Left kidney (tissue), 2 donors: ENCODE results near the gene DDX25. TPM values are rescaled to one million over a fixed set of nuclear protein-coding genes. Genes with fewer than 3 reads are reported as not detected.
"Not testable (repeated sequence)": the region's sequence is repeated elsewhere in the genome, so short reads cannot be mapped to it uniquely, and the experiment has no call there.

Source experiments
- DNase-seq: peaks from one replicate; pipeline ENCODE4 v3.0.0-alpha.2; 2013
- polyA plus RNA-seq: library from polyadenylated mRNA; unstranded; fragments of 120-200 nt; gene quantifications from one replicate; pipeline ENCODE4 v1.2.1, GENCODE V29; 2013; ENCODE audit not compliant: insufficient read length

The DDX25 gene
- polyA plus RNA-seq, 1 donor, result 8.5 TPM

DNA sequence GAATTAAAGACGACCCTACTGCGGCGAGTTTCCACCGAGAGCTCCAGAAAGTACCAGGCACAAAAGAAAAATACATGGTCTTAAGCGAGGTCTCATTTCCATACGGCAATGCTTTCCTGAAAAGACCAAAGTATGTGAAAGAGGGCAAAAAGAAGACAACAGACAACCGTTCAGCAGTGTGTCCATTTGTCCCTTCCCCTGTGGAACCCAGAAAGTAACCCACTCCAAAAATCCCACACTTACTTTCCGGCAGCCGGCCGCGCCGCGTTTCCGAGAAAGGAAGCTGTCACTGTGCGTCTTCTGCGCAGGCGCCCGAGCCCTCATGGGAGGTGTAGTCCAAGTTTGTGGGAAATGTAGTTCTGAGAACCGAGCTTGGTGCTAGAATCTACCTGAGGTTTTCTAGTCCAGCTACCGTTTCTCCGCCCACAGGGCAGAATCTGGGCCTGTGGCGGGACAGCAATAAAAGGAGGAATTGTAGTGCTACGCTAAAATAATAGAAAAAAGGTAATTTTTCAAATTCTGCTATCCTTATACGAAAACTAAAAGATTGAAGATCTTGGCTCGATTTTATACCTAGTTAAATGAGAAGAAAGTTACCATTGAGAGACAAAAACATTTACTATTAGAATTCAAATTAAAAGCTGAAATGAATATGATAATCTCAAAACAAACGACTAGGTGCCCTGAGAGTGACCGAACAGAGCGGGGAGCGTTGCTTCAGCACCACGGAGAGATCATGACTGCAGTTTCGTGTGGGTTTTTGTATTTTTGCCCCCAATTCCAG, 1.2 kb upstream of the DDX25 start, which contains the start of gene PUS3:
TSS of gene PUS3 (minus strand) at position 280 of the 784 bp plus-strand sequence. CDS start 6,922 bp downstream, outside the sequence.
- peak; percentile 88 for DNase-seq

DNA sequence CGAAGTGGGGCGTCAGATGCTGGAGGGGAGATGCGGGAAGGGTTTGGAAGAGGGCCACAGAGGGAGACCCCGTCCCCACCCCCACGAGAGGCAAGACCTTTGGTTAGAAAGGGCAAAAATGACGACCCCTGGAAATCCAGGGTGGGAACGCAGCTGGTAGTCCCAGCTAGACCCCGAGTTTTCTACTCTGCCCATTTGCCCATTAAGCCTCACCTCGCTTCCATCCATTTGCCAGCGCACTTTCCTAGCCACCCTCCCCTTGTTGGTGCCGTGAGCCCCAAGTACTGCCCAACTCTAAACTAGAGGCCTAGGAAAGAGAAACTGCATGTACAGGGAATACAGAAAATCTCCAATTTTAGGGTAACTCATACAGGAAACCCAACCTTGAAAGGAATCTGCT, 370 bp downstream of the DDX25 start:
- DNase-seq, result no peak

DNA sequence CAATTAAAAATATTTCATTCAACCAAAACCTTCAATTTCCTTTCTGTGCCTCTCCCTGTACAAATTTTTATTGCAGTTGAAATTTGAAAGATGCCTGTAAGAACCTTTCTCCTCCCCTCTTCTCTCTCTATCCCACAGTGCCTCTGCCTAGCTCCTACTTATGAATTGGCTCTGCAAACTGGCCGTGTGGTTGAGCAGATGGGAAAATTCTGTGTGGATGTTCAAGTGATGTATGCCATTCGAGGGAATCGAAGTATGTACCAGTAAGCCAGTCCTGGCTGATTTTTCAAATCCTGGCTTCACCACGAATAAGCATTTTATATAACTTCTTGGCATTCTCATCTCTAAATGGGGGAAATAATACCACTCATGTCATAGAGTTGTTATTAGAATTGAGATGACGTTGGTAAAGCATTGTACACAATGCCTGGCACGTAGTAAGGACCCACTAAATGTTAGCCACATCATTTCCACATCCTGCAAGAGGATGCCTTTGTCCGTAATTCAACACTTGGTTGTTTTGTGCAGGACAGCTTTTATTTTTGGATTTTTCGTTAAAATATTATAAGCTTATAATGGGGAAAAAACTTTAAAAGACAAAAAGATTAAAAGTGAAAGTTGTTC, 6.0 kb downstream of the DDX25 start:
- no peak for DNase-seq

DNA sequence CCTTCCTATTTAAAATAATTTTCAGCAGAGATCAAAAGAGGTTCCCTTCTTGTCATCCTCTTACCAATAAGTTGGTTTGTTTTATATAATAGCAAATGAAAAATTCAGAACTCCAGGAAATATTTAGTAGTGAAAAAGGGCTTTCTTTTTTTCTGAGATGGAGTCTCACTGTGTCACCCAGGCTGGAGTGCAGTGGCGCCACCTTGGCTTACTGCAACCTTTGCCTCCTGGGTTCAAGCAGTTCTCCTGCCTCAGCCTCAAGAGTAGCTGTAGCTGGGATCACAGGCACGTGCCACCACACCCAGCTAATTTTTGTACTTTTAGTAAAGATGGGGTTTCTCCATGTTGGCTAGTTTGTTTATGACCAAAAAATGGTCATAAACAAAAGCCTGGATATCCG, 10.3 kb downstream of the DDX25 start:
- not testable (repeated sequence) for DNase-seq

DNA sequence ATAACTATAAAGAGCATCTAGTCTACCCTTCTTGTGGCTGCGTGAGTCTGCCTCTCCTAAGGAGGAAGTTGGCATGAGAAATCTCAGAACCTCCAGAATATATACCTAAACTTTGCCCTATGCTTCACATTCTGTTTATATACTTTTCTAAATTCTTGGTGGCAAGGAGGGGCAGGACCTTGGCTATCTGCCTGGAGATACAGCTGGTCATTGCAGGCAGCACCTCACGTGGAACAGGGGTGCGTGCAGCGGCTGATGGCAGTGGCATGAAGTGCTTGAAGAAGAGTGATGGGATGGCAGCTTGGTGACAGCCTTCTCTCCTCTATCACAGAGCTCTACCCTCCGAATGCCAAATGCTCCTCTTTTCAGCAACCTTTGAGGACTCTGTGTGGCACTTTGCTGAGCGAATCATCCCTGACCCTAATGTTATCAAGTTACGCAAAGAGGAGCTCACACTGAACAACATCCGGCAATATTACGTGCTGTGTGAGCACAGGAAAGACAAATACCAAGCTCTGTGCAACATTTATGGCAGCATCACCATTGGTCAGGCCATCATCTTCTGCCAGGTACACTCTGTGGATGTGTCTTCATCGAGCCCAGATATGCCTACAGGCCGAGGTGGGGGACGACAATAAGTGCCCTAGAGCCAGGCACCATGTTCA, 12.5 kb downstream of the DDX25 start:
- DNase-seq, result no peak

DNA sequence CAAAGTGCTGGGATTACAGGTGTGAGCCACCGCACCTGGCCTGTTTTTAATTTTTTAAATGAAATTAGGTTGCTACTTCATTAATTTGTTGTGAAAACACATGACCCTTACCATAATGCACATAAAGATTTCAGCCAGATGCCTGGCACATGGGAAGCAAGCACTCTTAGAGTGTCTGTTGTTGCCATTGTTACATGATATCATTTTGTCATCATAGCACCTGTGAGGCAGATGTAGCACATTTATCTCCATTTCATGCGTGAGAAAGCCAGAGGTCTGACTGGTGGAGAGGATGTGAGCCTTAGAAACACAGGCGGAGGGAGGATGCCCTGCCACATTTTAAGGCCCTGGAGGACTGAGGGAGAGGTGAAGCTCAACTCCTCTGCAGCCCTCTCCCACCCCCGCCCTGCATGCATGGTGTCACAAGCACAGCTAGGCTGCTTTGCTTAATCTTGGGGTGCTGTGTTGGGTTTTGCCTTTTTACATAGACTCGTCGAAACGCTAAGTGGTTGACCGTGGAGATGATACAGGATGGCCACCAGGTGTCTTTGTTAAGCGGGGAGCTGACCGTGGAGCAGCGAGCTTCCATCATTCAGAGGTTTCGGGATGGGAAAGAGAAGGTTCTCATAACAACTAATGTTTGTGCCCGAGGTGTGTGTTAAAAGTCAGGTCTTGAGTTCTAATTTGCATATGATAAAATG, 14.0 kb downstream of the DDX25 start:
- DNase-seq, result no peak

DNA sequence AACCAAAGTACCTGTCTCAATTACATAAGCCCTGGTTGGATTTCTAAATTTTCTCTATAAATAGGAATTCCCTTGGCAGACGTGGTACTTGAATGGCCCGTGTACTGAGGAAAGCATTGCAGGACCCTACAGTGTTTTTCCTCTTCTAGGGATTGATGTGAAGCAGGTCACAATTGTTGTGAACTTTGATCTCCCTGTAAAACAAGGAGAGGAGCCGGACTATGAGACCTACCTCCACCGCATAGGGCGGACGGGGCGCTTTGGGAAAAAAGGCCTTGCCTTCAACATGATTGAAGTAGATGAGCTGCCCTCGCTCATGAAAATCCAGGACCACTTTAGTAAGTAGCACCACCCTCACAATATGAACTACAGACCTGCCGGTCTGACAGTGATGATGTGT, 16.7 kb downstream of the DDX25 start:
- DNase-seq, result no peak

DNA sequence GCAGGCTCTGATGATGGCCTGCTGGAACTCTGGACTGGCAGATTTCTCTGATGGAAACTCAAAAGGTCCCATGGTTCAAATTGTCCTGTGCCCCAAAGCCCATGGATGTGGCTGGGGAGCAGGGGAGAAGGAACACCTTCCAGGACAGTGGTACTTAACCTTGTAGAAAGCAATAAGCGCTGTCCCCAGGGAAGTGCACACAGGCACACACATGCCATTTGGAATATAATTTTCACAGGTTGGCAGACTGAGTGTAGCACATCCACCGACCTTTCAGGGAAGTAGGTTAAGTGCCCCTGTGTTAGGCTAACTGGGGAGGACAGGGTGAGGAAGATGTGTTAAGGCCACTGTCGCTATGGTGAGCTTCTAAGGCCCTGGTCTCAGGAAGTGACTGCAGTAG, 17.8 kb downstream of the DDX25 start:
- no peak for DNase-seq

DNA sequence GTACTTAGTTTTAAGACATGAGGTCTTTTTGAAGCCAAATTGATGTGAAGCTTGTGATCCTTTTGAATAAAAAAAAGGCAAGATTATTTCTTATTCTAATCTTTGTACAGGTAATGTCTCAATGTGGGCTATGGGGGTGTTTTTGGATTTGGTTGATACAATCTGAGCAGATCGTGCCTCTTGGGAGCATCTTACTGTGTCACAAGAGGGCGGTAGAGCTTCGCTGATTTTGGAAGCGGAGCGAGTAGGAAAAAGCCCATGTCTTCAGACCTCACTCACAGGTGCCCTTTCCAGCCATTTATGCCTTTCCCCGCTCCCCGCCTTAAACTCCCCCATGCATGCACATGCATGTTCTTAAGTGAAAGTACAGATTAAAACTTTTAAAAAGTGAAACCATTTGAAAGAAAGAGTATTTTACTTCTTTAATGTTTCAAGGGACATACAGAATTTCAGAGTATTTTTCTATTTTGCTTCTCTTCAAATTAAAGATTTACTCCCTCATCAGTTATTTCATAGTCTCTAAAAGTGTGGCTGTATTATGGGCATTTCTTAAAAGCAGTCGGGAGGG, 18.8 kb downstream of the DDX25 start:
- peak; percentile 82 for DNase-seq

DNA sequence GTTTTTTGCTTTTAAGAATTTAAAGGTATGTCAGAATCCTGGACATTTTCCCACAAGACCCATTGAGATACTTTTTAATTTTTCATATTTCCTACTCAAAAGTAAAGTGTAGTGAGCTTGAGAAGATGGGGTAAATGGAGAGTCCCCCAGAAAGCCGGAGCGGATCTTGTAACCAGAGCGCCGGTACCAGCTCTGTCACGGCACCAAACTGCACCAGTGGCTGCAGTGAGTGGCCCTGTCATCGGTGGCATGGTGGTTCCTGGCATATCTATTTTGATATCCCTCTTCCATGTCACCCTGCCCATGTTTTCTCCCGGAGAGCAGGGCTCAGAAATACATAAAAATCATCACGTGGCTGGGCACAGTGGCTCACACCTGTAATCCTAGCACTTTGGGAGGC, 19.3 kb downstream of the DDX25 start:
- DNase-seq, result no peak

DNA sequence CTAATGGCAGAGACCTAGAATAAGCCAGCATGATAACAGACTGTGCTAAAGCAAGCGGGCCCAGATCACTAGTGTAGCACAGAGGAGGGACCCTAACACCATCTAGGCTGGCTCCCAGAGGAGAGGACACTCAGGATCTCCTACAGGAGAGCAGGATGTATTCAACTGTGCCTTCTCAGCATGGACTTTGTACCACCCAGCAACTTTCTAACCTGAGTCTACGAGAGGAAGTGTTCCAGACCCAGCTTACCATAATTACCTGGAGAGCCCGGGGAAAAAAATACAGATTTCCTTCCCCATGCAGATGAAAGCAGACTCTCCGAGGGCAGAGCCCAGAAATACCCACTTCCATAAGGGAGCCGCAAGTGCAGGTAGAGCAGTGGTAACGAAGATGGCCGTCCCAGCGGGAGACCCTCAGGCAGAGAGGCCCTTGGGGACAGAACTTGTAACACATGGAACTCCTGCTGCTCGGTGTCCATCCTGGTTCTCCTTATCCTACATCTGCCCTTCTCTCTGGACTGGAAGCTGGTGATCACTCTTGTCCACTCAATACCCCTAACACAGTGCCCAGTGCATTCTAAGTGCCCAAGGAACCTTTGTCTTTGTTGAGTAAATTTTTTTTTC, 20.2 kb downstream of the DDX25 start:
- no peak for DNase-seq

DNA sequence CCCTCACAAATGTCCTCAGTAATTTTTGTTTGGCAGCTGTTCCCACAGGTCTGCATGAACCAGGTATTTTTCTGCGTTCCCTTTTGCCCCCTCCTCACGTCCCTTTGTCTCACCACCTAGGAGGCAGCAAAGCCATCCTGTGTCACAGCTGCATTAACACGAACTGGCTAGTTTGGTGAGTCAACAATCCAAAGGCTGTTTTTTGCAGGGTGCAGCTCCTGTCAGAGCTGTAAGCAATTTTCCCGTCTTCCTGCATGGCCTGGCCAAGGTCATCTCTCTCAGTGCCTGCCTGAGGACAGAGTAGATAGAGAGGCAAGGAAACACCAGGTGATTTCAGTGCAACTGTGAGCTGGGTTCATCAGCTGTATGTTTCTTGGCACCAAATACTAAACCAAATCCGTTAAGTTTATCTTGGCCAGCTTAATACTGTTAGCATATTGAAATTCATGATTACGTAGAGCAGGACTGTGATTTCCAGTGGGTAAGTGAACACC, 21.0 kb downstream of the DDX25 start:
- DNase-seq, result no peak

DNA sequence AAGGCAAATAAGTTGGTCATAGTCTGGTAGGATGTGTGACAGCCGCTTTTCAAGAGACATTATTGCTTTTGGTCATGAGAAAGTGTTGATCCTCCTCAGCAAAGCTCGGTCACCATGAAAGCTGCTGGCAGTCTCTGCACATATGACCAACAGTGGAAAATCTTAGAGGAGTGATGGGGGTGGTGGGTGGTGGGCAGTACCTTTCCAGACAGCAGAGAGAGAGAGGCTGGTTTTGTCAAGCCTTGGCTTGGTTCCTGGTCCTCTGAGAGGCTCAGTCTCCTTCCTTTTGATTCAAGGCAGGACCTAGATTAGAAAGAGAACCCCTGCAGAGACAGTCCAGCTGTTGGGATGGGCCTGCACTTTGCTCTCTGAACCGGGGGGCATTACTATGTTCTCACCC, 21.5 kb downstream of the DDX25 start:
- DNase-seq, result no peak

DNA sequence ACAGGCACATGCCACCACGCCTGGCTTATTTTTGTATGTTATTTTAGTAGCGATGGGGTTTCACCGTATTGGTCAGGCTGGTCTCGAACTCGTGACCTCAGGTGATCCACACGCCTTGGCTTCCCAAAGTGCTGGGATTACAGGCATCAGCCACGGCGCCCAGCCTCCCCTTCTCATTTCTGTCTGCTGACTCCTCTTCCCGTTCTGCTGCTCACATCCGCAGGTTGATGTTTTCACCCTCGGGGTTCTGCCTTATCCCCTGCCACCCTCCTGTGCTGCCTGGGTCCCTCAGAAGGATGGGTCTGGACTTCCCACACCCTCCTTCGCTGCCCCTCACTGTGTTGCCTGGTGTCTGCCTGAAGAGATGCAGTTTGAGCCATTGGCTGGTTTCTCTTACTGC, 22.4 kb downstream of the DDX25 start:
- DNase-seq, result no peak

DNA sequence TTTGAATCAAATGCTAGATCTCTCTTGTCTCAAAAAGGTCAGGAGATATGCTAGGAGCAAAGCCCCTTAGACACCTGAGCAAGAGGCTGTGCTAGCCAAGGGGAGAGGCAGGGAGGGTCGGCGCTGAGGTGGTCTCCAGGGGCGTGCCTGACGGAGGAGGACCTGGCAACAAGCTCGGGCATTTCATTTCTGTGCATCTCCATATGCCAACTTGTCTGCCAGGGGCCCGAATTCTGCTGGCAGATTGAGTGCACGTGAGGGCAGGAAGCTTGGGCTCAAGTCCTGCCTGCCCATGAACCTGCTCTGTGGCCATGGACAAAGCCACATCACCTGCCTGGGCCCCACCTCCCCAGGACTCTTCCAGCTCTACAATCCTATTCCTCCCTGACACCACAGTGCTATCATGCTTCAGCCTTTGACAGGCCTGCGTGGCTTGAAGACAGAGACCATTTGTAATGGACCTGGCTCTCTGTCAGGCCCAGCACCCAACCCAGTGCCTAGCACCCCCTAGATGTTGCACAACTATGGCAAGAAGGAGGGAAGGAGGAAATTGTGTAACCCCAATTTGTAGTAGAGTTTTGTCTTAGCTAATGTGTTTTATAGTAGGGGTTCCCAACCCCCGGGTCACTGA, 25.3 kb downstream of the DDX25 start:
- DNase-seq, result no peak

DNA sequence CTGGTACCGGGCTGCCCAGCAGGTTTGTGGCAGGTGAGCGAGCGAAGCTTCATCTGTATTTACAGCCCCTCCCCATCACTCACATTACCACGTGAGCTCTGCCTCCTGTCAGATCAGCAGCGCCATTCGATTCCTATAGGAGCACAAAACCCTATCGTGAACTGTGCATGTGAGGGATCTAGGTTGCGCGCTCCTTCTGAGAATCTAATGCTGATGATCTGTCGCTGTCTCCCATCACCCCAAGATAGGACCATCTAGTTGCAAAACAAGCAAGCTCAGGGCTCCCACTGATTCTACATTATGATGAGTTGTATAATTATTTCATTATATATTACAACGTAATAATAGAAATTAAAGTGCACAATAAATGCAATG, 25.8 kb downstream of the DDX25 start:
- DNase-seq, result no peak

DNA sequence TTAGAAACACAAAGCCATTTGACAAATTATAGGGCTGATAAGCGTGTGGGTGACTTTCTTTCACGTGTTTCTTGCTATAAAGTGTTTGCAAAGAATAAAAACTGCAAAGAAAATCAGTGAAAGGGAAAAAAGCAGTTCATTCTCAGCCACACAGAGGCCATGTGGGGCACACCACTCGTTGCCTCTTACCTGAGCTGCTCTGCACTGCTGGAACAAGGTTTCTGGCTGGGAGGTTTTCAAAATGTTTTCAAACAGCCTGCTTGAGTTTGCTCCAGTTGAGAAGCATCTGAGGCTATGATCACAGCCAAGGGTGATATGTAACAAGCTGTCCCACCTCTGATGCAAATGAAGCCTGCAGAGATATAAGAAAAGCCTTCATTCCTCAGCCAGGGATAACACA, 26.8 kb downstream of the DDX25 start:
- no peak for DNase-seq

DNA sequence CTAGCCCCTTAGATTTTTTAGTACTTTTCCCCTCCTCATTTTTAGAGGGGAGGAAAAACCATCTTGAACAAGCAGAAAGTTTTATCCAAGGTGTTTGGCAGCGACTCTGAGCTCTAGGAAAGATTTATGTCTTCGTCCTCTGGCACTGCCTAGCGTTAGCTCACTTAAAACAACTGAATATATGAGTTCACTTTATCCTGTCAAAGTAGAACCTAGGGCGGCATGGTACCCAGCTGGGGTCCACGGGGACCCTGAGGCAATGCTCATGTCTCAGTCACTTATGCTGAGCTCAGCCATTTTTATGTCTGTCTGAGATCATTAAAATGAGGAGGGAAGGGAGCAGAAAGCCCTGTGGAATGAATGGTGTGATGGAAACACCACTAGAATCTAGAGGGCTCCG, 27.4 kb downstream of the DDX25 start:
- no peak for DNase-seq

DNA sequence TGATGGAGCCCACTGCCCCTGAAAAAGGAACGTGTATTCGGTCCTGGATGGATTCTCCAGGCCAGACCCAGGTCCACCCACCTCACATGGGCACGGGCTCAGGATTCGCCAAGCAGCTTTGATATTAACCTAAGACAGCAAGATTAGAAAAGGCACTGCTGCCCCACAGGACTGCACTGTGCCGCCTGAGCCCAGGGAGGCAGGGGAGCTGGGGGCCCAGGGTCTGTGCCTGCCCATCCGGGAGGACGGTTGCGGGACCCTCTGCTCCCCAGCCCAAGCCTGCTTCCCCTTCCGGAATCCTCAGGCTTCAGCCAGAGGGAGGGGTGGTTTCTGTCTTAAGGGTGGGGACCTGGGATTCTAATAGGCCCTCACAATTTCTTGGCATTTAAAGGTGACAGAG, 28.0 kb downstream of the DDX25 start:
- no peak for DNase-seq

DNA sequence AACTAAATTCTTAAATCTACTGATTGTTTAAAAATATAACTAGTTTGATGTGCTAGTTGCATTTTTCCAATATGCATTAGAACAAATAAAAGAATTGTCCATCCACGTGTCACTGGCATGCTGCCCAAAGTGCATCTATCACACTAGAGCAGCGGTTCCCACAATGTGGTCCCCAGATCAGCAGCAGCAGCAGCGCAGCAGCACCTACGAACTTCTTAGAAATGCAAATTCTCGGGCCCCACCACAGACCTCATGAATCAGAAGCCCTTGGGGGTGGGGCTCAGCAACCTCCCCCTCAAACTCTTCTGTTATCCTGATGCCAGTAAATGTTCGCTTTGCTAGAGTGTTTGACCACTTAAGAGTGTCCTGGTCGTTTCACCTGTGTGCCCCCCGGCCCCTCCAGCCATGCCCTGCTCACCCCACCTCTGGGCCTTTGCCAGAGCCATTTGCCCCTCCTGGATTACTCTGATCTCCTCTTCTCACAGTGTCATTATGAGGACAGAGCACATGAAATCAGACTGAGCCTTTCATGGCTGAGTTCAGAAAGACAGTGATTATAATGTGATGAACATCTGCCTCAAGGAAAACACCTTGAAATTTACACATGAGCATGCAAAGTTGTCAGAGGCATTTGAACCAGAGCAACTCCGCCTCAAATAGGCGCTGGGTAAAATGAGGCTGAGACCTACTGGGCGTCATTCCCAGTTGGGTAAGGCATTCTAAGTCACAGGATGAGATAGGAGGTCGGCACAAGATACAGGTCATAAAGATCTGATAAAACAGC, 28.9 kb downstream of the DDX25 start:
- no peak for DNase-seq
